IPS-18a (cell line): ENCODE measurements around the gene HNRNPUL1.

Source experiments
- H3K27ac ChIP-seq: one replicate; pipeline ENCODE4 v1.5.1; 2013; ENCODE audit warnings: low read length
- H3K27me3 ChIP-seq: one replicate; pipeline ENCODE4 v1.6.1; 2013; ENCODE audit warnings: mild to moderate bottlenecking, low read length; ENCODE audit not compliant: control insufficient read depth, insufficient read depth
- H3K36me3 ChIP-seq: one replicate; pipeline ENCODE4 v1.6.1; 2013; ENCODE audit warnings: low read depth, low read length; ENCODE audit not compliant: control insufficient read depth
- H3K4me1 ChIP-seq: one replicate; pipeline ENCODE4 v1.6.1; 2013; ENCODE audit warnings: low read depth, low read length; ENCODE audit not compliant: control insufficient read depth
- H3K4me3 ChIP-seq: one replicate; pipeline ENCODE4 v1.5.1; 2013; ENCODE audit warnings: low read length
- H3K9ac ChIP-seq: one replicate; pipeline ENCODE4 v1.6.1; 2013; ENCODE audit warnings: mild to moderate bottlenecking, low read length, moderate library complexity
- H3K9me3 ChIP-seq: one replicate; pipeline ENCODE4 v1.6.1; 2013; ENCODE audit warnings: low read depth, low read length; ENCODE audit not compliant: control insufficient read depth

Gene HNRNPUL1

DNA sequence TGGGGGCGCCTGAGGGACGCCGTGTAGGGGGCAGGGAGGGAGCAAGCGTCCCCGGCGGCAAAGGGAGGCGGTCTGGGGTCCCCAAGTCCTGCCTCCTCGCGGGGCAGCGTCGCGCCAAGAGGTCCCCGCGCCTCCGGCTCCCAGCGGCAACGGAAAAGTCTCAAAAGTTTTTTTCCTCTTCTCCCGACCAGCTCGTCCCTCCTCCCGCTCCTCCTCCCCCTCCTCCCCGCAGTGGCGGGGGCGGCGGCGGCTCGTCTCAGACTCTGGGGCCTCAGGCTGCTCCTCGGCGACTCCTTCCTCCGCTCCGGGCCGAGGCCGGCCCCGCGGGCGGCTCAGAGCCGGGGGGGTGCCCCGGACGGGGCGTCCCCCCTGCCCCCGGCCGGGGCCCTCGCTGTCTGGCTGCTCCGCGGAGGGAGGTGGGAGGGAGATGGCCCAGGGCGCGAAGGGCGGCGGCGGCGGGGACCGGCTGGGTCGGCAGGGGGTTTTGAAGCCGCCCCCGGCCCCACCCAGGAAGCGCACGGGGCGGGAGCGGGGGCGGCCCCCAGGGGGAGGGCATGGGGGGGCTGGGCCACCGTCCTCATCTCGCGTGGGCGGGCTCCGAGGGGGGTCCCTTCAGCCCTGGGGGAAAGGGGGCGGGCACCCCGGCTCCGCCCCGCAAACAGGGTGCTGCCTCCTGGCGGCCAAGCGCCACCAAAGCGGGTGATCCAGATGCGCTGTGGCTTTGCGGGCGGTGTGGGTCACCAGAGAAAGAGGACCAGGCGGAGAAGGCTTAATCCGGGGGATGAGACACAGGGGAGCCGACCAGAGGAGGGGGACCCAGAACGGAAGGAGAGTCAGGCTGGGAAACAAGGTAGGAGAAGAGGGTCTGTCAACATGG lies 89.5 kb downstream of the HNRNPUL1 start, which contains the start of gene TGFB1:
Gene TGFB1 (minus strand): TSS at position 457 of the 877 bp plus-strand sequence. CDS start 878 bp downstream, outside the sequence.
- Histone ChIP-seq H3K36me3 (no peaks in the 10 kb centered on the region), H3K4me3 (peak within 1 kb of the TSS; percentile 67), H3K9me3 (no peaks in the 10 kb centered on the region), H3K27me3 (peaks cover 46% of the 10 kb centered on the region), H3K27ac (no peak within 1 kb of the TSS), H3K9ac (peak within 1 kb of the TSS; percentile 17), H3K4me1 (peaks cover 6% of the 10 kb centered on the region)

DNA sequence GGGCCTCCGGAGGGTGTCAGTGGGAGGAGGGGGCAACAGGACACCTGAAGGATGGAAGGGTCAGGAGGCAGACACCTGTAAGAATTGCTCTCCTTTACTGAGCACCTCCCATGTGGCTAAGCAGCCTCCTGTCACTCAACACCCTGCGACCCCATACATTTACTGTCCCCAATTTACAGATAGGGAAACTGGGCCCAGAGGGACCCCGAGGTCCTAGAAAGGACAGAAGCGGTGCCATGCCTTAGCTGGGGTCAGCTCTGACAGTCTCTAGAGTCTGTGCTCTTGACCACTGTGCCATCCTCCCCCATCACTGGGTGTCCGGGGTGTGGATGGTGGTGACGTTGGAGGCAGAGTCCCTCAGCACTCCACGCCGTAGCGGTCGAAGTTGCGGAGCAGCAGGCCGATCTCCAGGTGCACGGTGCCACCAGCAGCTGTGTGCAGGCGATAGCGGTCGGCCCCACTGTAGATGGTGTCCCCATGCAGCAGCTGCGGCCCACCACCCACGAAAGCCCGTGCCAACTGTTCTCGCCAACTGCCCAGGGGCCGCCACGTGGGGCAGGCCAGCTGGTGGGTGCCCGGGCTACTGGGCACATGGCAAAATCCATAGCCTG lies 90.3 kb downstream of the HNRNPUL1 start:
- no peaks in the 10 kb centered on the region for H3K9me3 ChIP-seq
- no peak overlapping the region for H3K27ac ChIP-seq
- H3K9ac ChIP-seq: no peak overlapping the region
- peaks cover 46% of the 10 kb centered on the region for H3K27me3 ChIP-seq
- H3K36me3 ChIP-seq: no peaks in the 10 kb centered on the region
- peak overlapping the region; percentile 67 for H3K4me3 ChIP-seq
- H3K4me1 ChIP-seq: peaks cover 6% of the 10 kb centered on the region

DNA sequence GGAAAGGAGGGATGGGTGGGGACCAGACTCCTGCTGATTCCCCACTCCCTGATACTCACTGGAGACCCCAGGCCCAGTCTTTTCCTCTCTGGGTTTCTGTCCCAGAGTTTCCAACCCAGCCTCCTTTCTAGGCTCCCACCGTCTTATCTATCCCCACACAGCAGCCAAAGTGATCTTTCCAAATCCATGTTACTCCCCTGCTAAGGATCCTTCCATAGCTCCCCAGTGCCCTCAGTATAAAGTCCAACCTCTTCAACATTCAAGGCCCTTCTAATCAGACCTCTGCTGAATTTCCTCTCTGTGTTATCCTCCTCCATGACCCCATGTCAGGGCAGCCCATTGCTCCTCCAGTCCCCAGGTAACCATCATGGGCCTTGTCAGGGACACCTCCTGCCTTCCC lies 90.9 kb downstream of the HNRNPUL1 start:
- no peak overlapping the region for H3K9ac ChIP-seq
- H3K27me3 ChIP-seq: peaks cover 40% of the 10 kb centered on the region
- no peaks in the 10 kb centered on the region for H3K9me3 ChIP-seq
- H3K27ac ChIP-seq: no peak overlapping the region
- H3K4me3 ChIP-seq: no peak overlapping the region
- H3K36me3 ChIP-seq: no peaks in the 10 kb centered on the region
- H3K4me1 ChIP-seq: peaks cover 6% of the 10 kb centered on the region

DNA sequence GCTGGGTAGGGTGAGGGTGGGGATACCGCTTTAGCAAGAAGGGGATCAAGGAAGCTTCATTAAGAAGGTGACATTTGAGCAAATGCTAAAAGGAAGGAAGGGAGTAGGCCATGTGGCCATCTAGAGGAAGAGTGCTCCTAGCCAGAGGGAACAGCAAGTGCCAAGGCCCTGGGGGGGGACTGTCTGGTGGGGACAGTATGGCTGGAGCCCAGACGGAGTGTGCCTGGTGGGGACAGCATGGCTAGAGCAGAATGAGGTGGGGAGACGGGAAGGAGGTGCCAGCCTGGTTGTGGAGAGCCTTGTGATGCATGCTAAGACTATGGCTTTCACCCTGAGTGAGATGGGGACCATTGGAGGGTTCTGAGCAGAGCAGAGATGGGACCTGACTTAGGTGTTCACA lies 91.6 kb downstream of the HNRNPUL1 start:
- H3K27me3 ChIP-seq: peaks cover 32% of the 10 kb centered on the region
- H3K36me3 ChIP-seq: no peaks in the 10 kb centered on the region
- no peak overlapping the region for H3K9ac ChIP-seq
- no peaks in the 10 kb centered on the region for H3K9me3 ChIP-seq
- H3K4me3 ChIP-seq: no peak overlapping the region
- peaks cover 3% of the 10 kb centered on the region for H3K4me1 ChIP-seq
- no peak overlapping the region for H3K27ac ChIP-seq

DNA sequence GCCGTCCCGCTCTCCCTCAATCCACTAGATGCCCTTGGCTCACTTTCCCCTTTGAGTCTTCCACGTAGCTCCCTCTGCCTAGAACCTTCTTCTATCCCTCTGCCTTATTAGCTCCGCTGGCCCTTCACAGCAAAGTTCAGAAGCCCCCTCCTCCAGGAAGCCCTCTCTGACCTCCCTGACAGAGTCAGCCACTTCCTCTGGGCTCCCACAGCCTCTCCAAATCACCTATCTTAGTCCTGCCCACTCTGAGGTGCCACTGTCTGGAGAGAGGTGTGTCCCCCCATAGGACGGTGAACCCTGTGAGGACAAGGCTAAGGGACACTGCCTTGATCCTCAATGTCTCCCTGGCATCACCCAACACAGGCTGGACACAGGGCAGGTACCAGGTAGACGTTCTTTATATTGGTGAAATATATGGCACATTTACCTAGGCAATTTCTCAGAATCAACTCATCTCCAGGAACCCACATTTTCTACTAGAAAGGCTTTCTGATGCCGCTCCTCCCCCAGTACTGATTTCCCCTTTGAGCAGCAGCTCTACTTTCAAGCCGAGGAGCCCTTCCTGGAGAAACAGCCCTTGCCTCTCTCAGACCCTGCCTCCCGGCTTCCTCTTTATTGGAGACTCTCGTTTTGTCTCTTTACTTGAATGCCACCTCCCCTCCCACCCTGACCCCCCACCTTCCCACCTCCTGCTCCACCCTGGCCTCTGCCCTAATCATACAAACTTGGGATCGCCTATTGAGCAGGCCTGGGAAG lies 93.0 kb downstream of the HNRNPUL1 start:
- Histone ChIP-seq H3K4me1 (no peaks in the 10 kb centered on the region), H3K27me3 (peaks cover 19% of the 10 kb centered on the region), H3K27ac (no peak overlapping the region), H3K9me3 (no peaks in the 10 kb centered on the region), H3K9ac (no peak overlapping the region), H3K36me3 (no peaks in the 10 kb centered on the region), H3K4me3 (no peak overlapping the region)
